Measurements from ENCODE around the gene RBCK1.
"Not testable (repeated sequence)": the region's sequence is repeated elsewhere in the genome, so short reads cannot be mapped to it uniquely, and the experiment has no call there.

RBCK1 gene

GRCh38 chr20:472889-473292 lies 64.8 kb downstream of the RBCK1 start:
- DNase-seq (ENCODE audit: low read depth): no peak

- no peak for DNase-seq (ENCODE audit: low read depth)
Observed at GRCh38 chr20:474581-474980, 66.5 kb downstream of the RBCK1 start.

GRCh38 chr20:475463-476357 lies 67.6 kb downstream of the RBCK1 start:
- no peak for DNase-seq (ENCODE audit: low read depth)

GRCh38 chr20:476561-477249 lies 68.6 kb downstream of the RBCK1 start:
- DNase-seq (ENCODE audit: low read depth): not testable (repeated sequence)

GRCh38 chr20:478010-478948 lies 70.2 kb downstream of the RBCK1 start:
- no peak for DNase-seq (ENCODE audit: low read depth)

- no peak for DNase-seq (ENCODE audit: low read depth)
Observed at GRCh38 chr20:478949-479429, 70.9 kb downstream of the RBCK1 start.

- no peak for DNase-seq (ENCODE audit: low read depth)
Observed at GRCh38 chr20:479487-479886, 71.4 kb downstream of the RBCK1 start.

GRCh38 chr20:480044-480443 lies 71.9 kb downstream of the RBCK1 start:
- DNase-seq (ENCODE audit: low read depth): no peak

- DNase-seq (ENCODE audit: low read depth): no peak
Observed at GRCh38 chr20:481167-481566, 73.1 kb downstream of the RBCK1 start.

All from stimulated activated CD8-positive, alpha-beta memory T cell treated with anti-CD3 and anti-CD28 coated beads, Interleukin-15, amount 100 ng/mL, for 1 hour (primary cell).